HG03442 (cell line): ENCODE data around the gene PYROXD2.

Experiments
- ATAC-seq: cut with Tn5 transposase; IDR thresholded peaks from one replicate; pipeline ENCODE4 v1.9.1; 2021; ENCODE audit warnings: mild to moderate bottlenecking, moderate library complexity; ENCODE audit not compliant: unreplicated experiment

The PYROXD2 gene

GRCh38 chr10:98435178-98435577 is 20.2 kb upstream of the PYROXD2 start:
- no peak for ATAC-seq

- no peak for ATAC-seq
These were observed 19.1 kb upstream of the PYROXD2 start for GRCh38 chr10:98433881-98434732.

- ATAC-seq: no peak
These were observed 18.4 kb upstream of the PYROXD2 start for GRCh38 chr10:98433371-98433770.

- ATAC-seq: no peak
These were observed 17.3 kb upstream of the PYROXD2 start for GRCh38 chr10:98432330-98432729.

DNA sequence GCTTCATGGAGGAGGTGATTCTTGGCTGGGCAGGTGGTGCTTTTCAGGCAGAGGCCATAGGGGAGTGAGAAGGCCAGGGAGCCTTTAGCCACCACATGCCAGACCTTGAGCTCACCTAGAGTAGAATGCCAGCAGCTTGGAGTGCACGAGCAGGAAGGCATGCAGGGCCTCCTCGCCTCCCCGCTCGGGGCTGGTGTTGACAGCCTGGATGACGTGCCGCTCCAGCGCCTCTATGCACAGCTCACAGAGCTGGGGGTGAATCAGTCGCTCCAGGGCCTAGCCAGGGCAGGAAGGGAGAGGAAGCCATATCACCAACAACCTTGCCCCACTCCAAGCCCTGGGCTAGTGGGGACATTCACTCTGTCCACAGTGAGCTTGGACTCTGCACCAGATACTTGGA is 16.0 kb upstream of the PYROXD2 start:
- ATAC-seq: no peak

DNA sequence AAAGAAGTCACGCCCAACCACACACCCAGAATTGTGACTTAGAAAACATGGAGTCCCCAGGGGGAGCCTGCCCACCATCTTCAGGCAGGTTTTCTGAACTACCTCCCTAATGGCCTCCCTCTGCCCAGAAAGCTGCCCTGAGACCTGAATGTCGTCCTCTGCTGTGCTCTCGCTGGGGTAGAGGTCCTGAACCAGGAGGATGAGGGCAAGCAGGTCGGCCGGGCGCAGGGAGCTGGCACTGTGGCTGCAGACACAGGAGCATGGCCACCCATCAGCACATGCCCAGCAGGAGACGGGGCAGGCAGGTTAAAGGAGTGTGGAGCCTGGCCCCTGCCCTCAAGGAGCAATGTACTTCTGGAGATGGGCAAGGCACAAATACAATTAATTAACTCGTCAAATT is 15.4 kb upstream of the PYROXD2 start:
- no peak for ATAC-seq

- ATAC-seq: no peak
These were observed 14.5 kb upstream of the PYROXD2 start for GRCh38 chr10:98429320-98430072.

DNA sequence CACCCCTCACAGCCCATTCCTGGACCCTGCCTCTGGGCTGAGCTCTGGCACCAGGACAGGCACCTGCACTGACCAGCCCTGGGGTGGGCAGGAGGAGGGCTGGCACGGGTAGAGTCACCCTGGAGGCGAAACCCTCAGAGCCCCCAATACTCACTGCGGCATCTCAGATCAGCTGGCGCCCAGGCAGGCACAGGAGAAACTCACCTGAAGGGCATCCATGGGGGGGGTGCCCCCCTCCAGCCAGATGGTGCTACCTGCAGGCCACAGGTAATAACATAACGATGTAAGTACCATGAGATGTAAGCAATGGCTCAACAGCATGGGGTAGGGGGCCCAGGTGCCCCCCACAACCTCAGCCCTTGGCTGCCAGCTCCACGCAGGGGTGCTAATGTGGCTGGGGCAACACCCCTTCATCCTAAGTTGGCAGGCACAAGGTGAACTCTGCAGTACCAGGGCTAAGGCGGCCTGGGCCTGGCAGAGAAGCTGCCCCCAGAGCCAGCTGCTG is 12.1 kb upstream of the PYROXD2 start:
- ATAC-seq: no peak

DNA sequence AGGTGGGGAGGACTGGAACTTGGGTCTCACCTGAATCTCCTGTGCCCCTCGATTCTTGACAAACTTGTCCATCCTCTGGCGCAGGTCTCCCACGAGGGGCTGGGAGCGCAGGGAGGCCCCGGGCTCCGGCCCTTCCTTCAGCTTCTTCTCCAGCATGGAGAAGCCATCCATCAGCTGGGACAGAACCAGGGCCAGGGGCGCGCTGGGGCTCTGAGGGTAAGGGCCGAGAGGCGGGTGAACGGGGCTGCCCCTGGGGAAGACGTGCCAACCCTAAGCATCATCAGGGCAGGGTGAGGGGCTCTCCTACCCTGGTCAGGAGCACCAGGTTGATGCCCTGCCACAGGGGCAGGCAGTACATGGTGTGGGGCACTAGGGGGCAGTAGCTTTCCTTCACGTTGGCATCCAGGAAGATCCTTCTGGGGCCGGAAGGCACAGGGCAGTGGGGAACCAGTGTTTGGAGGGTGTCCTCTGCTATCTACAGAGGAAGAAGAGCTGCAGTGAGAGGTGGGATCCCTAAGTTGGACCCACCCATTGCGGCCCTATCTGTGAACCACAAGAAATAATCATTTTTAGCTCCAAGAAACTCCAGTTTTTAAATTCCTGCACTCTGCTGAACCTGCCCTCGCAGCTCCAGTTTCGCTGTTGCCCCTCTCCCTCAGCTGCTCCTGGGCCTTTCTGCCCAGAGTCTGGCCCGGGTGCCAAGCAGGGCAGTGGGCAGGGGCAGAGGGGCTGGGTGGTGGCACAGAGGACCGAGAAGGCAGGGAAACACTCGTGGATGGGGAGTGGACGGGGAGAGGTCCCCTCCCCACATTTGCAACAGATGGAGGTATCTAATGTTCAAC is 10.8 kb upstream of the PYROXD2 start:
- no peak for ATAC-seq

- ATAC-seq: no peak
These were observed 9.6 kb upstream of the PYROXD2 start for GRCh38 chr10:98424295-98425254.

GRCh38 chr10:98423691-98424120 is 8.7 kb upstream of the PYROXD2 start:
- ATAC-seq: no peak

- ATAC-seq: no peak
These were observed 7.2 kb upstream of the PYROXD2 start for GRCh38 chr10:98422182-98422581.

- no peak for ATAC-seq
These were observed 5.8 kb upstream of the PYROXD2 start for GRCh38 chr10:98420786-98421185.

DNA sequence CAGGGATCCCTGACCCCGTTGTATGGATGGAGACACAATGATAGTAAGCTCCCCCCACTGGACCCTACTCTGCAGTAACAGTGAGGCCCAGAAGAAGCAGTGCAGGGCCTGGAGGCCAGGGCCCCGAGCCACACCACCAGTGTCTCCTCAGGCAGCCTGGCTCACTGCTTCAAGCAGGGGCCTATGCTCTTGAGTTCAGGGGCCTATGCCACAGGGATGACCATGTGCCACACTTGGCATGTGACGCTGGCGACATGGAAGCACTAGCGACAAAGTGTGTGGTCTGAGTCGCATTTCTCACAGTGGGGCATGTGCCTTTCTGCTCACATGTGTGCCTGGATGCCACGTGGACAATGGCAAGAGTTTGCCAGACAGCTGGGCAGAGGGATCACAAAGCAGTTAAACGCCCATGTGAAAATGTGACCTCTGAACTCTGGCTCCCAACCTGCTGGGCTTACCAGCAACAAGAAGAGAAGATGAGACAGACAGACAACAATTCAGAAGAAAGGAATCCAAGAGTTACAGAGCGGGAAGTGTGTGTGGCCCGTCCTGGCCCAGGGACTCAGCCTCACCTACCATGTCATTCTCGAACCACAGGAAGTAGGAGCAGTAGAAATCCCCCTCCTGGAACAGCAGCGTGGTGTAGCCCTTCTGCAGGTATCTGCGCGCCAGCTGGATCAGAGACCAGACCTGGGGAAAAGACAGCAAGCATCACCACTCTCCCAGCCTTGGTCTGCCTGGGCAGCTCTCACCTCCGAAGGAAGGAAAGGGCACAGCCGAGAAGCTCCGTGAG is 4.7 kb upstream of the PYROXD2 start:
- ATAC-seq: no peak

GRCh38 chr10:98418665-98419468 is 3.9 kb upstream of the PYROXD2 start:
- no peak for ATAC-seq

DNA sequence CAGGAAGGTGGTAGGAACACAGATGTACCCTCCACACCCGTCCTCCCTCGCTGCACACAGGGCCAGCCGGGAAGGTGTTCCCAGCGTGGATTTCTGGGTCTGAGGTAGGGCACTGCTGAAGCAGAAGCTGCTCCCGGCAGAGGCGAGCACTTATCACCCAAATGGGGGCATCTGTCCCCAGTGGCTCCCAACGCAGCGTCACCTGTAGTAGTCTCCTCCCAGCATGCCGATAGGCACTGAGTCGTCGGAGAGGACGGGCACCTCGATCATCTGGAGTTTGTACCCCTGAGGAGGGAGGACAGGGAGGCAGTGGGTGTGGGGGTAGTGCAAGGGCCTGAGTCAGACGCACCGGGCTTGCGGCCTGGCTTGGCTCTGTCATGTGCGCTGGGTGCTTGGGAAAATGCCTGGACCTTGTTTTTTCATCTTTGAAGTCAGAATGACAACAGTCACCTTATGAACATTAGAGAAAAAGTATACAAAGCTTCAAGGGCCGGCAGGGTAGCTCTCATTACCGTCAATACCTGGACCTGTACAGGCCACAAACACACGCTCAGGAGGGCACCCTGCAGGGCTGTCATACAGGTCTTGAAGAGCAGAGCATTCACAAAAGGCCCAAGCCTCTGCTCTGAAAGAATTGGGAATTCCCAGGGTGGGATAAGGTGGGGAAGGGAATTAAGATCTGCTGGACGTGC is 3.1 kb upstream of the PYROXD2 start:
- ATAC-seq: no peak

DNA sequence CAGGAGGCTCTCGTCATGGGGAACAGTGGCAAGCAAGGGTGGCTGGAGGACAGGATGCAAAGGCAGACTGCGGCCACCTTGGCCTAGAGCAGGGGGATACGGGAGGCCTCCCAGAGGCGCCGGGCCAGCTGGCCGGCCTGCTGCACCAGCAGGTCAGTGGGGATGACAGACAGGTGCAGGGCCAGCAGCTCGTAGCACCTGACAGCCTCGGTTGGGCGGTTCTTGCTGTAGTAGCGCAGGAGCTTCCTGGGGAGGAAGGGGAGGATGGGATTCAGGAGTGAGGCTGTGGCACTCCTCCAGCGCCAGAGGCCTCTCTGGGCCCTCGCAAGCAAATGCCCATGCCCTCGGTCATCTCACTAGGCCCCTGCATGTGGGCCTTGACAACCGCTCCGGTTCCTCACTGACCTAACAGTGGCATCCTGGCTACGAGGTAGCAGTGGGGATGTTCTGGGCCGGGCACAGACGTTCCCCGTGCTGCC is 2.5 kb upstream of the PYROXD2 start:
- no peak for ATAC-seq
